Measurements from ENCODE around the gene TRABD2B. TPM values are rescaled to one million over a fixed set of nuclear protein-coding genes. Genes with fewer than 3 reads are reported as not detected.

The TRABD2B gene
- total RNA-seq, 4 donors from 2014 or later: 0.83 to 2.6 (median 1.9) TPM

DNA sequence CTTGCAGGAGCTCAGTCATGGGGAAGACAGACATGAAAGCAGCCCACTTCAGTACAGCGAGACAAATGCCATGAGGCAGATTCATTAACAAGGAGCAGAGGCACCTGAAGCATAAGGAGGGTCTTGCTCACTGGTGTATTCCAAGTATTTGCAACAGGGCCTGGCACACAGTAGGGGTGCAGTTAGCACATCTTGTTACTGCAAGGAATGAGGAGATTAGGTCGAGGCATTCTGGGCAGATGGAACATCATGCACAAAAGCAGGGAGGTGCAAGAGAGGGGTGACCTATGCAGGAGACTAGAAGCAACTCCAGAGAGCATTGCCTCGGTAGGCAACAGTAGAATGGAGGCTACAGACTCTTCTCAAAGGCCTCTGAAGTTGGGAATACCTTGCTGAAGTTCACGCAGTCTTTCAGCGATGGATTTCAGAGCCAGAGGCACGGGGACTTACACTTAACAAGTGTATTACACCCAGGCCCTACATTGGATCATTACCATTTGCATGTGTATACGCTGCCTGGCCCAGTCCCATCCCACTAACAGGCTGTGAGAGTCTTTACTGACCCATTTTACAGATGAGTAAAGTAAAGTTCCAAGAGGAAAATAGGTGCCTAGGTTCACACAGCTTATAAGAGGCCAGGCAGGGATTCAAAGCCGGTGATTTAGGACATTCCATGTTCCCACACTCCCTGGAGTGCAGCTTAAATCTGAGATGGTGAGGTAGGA lies 82.1 kb downstream of the TRABD2B start:
- WGBS: 92% methylated on average over 8 of the region's 8 CpGs
- H3K27me3 ChIP-seq: no peaks in the 10 kb centered on the region
- H3K9me3 ChIP-seq: no peaks in the 10 kb centered on the region
- H3K4me1 ChIP-seq: peaks cover 12% of the 10 kb centered on the region
- no peak overlapping the region for H3K27ac ChIP-seq
- no peak for DNase-seq (ENCODE audit: low spot score in 2 of 2)
- H3K4me3 ChIP-seq: no peak overlapping the region
- H3K36me3 ChIP-seq: no peaks in the 10 kb centered on the region
- TF ChIP-seq, protein P1, sequence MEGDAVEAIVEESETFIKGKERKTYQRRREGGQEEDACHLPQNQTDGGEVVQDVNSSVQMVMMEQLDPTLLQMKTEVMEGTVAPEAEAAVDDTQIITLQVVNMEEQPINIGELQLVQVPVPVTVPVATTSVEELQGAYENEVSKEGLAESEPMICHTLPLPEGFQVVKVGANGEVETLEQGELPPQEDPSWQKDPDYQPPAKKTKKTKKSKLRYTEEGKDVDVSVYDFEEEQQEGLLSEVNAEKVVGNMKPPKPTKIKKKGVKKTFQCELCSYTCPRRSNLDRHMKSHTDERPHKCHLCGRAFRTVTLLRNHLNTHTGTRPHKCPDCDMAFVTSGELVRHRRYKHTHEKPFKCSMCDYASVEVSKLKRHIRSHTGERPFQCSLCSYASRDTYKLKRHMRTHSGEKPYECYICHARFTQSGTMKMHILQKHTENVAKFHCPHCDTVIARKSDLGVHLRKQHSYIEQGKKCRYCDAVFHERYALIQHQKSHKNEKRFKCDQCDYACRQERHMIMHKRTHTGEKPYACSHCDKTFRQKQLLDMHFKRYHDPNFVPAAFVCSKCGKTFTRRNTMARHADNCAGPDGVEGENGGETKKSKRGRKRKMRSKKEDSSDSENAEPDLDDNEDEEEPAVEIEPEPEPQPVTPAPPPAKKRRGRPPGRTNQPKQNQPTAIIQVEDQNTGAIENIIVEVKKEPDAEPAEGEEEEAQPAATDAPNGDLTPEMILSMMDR (IDR thresholded peaks at IDR 0.05): no peak
- TF ChIP-seq POLR2A (IDR thresholded peaks at IDR 0.05): no peak
- no peak for TF ChIP-seq EP300 (IDR thresholded peaks at IDR 0.05)
- TF ChIP-seq POLR2AphosphoS5 (IDR thresholded peaks at IDR 0.05): no peak

DNA sequence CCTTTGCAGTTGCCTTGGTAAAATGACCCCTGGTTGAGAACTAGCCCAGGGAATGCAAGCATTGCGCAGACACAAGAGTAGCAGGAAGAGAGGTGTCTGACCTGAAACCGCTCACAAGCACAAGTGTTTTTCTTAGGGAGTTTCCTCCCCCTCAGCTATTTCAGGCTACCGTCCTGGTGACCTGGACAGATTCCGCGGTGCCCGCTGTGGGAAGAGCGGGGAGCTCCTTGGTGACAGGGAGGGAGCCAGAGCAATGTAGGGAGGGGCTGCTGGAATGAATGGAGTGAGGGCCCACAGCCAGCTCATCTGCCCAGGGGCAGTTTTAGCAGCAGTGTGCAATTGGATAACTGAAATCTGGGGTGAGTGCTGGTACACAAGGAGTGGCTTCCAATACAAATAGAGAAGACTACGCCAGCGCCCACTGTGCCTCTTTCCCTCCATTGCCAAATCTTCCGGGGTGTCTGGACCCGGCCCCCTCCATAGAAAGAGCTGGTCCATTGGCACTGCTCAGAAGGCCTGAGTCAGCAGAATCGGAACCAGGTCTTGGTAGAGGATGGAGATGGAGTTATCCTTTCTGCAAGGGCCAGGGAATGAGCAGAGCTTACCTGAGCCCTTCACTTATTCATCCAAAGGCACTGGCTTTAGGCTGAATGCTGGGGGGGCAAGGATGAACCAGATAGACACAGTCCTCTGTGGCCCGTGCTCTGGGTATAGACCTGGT lies 82.8 kb downstream of the TRABD2B start:
- Histone ChIP-seq H3K4me3 (no peak overlapping the region), H3K27ac (no peak overlapping the region), H3K27me3 (no peaks in the 10 kb centered on the region), H3K36me3 (no peaks in the 10 kb centered on the region), H3K4me1 (peaks cover 12% of the 10 kb centered on the region), H3K9me3 (no peaks in the 10 kb centered on the region)
- WGBS: 48% methylated on average over 13 of the region's 13 CpGs
- no peak for DNase-seq (ENCODE audit: low spot score in 2 of 2)
- TF ChIP-seq, protein P1 (IDR thresholded peaks at IDR 0.05): no peak
- TF ChIP-seq POLR2AphosphoS5 (IDR thresholded peaks at IDR 0.05) (no peak), POLR2A (IDR thresholded peaks at IDR 0.05) (no peak), EP300 (IDR thresholded peaks at IDR 0.05) (no peak)

DNA sequence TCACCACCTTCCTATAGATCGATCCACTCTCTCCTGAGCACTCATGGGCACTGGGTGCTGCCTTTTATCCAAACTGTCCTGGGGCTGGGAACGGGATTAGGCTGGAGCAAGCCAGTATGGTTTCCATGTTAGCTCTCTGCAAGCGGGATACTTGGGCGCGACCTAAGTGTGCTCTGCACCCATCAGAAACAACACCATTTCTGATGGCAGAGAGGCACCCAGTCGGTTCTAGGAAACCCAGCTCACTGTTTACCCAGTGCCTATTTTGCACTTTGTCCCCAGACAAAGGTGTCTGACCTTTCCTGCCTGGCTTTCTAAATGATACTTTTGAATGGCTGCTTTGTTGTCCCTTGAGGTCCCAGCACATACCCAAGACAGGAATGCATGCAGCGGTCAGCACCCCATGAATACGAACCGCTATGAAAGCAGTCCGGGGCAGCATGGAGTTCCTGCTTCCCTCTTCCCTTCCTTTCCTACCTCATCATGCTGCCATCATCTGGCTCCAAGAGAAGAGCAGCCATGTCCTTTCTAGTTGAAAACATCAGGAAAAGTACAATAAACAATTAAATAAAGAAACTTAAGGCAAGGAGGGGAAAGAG lies 83.9 kb downstream of the TRABD2B start:
- 93% methylated on average over 10 of the region's 10 CpGs for WGBS
- no peak overlapping the region for H3K27ac ChIP-seq

DNA sequence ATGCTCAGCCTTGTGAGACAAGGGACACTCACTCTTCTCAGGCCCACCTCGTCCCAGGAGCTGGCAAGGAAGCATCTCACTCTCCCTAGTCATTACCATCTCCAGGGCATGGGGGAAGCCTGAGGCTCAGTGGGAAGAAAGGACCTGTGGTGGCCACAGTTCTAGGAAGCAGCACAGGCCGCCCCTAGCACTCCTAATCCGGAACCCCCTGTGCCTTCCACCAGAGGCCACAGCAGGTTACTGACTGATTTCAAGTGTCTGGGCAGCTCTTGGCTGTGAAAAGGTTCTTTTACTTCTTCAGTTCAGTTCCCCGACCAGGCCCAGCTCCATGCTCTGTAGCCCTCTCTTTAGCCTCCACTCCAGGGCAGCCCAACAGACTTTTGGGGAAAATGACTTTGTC lies 84.4 kb downstream of the TRABD2B start:
- WGBS: 0% methylated on average over 1 of the region's 4 CpGs

More for the DNA sequence above, 83.9 kb downstream of the TRABD2B start:
- TF ChIP-seq, protein P1 (IDR thresholded peaks at IDR 0.05): no peak
- TF ChIP-seq EP300 (IDR thresholded peaks at IDR 0.05) (no peak), POLR2AphosphoS5 (IDR thresholded peaks at IDR 0.05) (no peak), POLR2A (IDR thresholded peaks at IDR 0.05) (no peak)
- Histone ChIP-seq H3K4me3 (no peak overlapping the region), H3K9me3 (no peaks in the 10 kb centered on the region), H3K27me3 (no peaks in the 10 kb centered on the region), H3K4me1 (peaks cover 8% of the 10 kb centered on the region), H3K36me3 (no peaks in the 10 kb centered on the region)
- no peak for DNase-seq (ENCODE audit: low spot score in 2 of 2)

More for the DNA sequence above, 84.4 kb downstream of the TRABD2B start:
- DNase-seq (ENCODE audit: low spot score in 2 of 2): no peak
- H3K4me1 ChIP-seq: peaks cover 4% of the 10 kb centered on the region
- no peak overlapping the region for H3K27ac ChIP-seq
- H3K4me3 ChIP-seq: no peak overlapping the region
- no peaks in the 10 kb centered on the region for H3K36me3 ChIP-seq
- no peaks in the 10 kb centered on the region for H3K9me3 ChIP-seq
- H3K27me3 ChIP-seq: no peaks in the 10 kb centered on the region
- TF ChIP-seq, protein P1 (IDR thresholded peaks at IDR 0.05): no peak
- no peak for TF ChIP-seq EP300 (IDR thresholded peaks at IDR 0.05)
